ENCODE results near the gene MPDU1.
"Not testable (repeated sequence)": the region's sequence is repeated elsewhere in the genome, so short reads cannot be mapped to it uniquely, and the experiment has no call there.

The MPDU1 gene

GRCh38 chr17:7590743-7591142, 7.1 kb downstream of the MPDU1 start:
- H3K9me3 ChIP-seq (ENCODE audit: control insufficient read depth, low read length) = no peaks in the 10 kb centered on the region
- H3K4me1 ChIP-seq (ENCODE audit: control insufficient read depth, insufficient read depth, low read length) = peaks cover 14% of the 10 kb centered on the region
- peaks cover 15% of the 10 kb centered on the region for H3K36me3 ChIP-seq (ENCODE audit: control insufficient read depth, insufficient read depth, low read length)
- H3K9ac ChIP-seq (ENCODE audit: low read length) = no peak overlapping the region
- no peak overlapping the region for H3K4me3 ChIP-seq (ENCODE audit: low read length)
- H3K27me3 ChIP-seq (ENCODE audit: control insufficient read depth, insufficient read depth, low read length) = no peaks in the 10 kb centered on the region

GRCh38 chr17:7591596-7591995, 7.9 kb downstream of the MPDU1 start:
- Histone ChIP-seq H3K36me3 (ENCODE audit: control insufficient read depth, insufficient read depth, low read length) (peaks cover 15% of the 10 kb centered on the region), H3K4me1 (ENCODE audit: control insufficient read depth, insufficient read depth, low read length) (peaks cover 13% of the 10 kb centered on the region), H3K9ac (ENCODE audit: low read length) (no peak overlapping the region), H3K4me3 (ENCODE audit: low read length) (no peak overlapping the region), H3K27me3 (ENCODE audit: control insufficient read depth, insufficient read depth, low read length) (no peaks in the 10 kb centered on the region), H3K9me3 (ENCODE audit: control insufficient read depth, low read length) (no peaks in the 10 kb centered on the region)

DNA sequence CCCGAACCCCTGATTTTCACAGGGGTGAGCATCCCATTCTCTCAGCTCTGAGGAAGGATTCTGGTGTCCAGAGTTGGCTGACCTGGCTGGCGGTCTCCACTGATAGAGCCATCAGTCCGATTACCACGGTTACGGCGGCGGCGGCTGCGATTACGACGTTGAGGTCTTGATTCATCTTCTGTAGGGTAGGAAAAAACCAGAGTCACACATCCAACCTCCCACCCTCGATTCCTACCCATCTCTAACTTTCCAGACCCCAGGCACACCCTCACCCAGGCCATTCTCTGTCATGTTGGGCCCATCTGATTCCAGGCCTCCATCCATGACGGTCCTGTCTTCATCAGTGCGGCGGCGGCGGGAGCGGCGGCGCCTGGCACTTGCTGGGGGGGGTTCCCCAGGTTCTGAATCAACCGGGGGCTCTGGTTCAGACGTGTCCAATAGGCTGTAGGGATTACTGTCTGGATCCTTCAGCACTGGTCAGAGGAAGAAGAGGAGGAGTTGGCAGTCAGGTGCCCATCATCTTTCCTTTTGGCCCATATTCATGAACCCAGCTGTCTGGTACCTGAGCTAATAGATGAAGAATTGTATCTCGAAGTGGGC, 8.9 kb downstream of the MPDU1 start:
- H3K36me3 ChIP-seq (ENCODE audit: control insufficient read depth, insufficient read depth, low read length) = peaks cover 15% of the 10 kb centered on the region
- H3K4me3 ChIP-seq (ENCODE audit: low read length) = no peak overlapping the region

DNA sequence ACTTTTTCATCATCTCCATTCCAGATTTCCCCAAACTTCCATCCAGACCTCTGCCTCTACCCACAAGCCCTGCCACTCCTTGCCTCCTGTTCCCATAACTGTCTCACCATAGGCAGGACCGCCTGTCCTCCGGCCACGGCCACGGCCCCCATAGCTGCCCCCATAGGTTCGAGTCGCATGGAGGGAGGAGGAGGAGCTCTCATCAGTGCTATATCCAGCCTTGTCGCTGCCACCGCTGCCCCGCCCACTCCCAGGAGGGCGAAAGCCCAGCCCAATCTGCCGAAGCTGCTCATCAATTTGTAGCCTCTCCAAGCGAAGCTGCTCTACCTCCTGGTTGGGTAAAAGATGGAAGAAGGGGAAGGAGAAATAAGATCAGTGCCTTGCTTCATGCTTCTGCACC, 9.6 kb downstream of the MPDU1 start:
- Histone ChIP-seq H3K9ac (ENCODE audit: low read length) (no peak overlapping the region), H3K36me3 (ENCODE audit: control insufficient read depth, insufficient read depth, low read length) (peaks cover 15% of the 10 kb centered on the region), H3K4me3 (ENCODE audit: low read length) (no peak overlapping the region), H3K27me3 (ENCODE audit: control insufficient read depth, insufficient read depth, low read length) (no peaks in the 10 kb centered on the region), H3K9me3 (ENCODE audit: control insufficient read depth, low read length) (no peaks in the 10 kb centered on the region), H3K4me1 (ENCODE audit: control insufficient read depth, insufficient read depth, low read length) (peaks cover 13% of the 10 kb centered on the region)

More for the DNA sequence above, 8.9 kb downstream of the MPDU1 start:
- no peak overlapping the region for H3K9ac ChIP-seq (ENCODE audit: low read length)
- peaks cover 13% of the 10 kb centered on the region for H3K4me1 ChIP-seq (ENCODE audit: control insufficient read depth, insufficient read depth, low read length)
- no peaks in the 10 kb centered on the region for H3K27me3 ChIP-seq (ENCODE audit: control insufficient read depth, insufficient read depth, low read length)
- H3K9me3 ChIP-seq (ENCODE audit: control insufficient read depth, low read length) = no peaks in the 10 kb centered on the region

GRCh38 chr17:7597561-7597960, 13.9 kb downstream of the MPDU1 start:
- H3K36me3 ChIP-seq (ENCODE audit: control insufficient read depth, insufficient read depth, low read length) = peaks cover 14% of the 10 kb centered on the region
- H3K27me3 ChIP-seq (ENCODE audit: control insufficient read depth, insufficient read depth, low read length) = not testable (repeated sequence)

DNA sequence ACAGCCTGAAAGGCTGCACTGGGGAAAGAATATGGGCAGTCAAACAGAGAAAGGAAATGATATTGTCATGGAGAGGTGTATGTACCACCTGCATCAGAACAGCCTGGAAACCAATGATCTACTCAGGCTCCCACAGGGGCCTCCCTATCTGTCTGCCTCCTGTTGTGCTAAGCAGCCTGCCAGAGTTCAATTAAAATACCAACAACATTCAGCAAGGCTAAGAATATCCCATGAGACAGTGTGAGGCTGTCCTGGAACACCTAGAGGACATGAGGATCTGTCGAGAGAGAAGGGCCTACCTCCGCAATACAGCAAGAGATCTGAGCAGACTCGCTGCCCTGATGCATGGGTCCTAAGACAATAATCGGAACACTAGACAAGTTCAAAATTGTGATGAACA, 22.6 kb downstream of the MPDU1 start:
- H3K9ac ChIP-seq (ENCODE audit: low read length) = no peak overlapping the region
- H3K36me3 ChIP-seq (ENCODE audit: control insufficient read depth, insufficient read depth, low read length) = no peaks in the 10 kb centered on the region

More at GRCh38 chr17:7597561-7597960, 13.9 kb downstream of the MPDU1 start:
- not testable (repeated sequence) for H3K4me1 ChIP-seq (ENCODE audit: control insufficient read depth, insufficient read depth, low read length); H3K9me3 ChIP-seq (ENCODE audit: control insufficient read depth, low read length); H3K4me3 ChIP-seq (ENCODE audit: low read length); H3K9ac ChIP-seq (ENCODE audit: low read length)

DNA sequence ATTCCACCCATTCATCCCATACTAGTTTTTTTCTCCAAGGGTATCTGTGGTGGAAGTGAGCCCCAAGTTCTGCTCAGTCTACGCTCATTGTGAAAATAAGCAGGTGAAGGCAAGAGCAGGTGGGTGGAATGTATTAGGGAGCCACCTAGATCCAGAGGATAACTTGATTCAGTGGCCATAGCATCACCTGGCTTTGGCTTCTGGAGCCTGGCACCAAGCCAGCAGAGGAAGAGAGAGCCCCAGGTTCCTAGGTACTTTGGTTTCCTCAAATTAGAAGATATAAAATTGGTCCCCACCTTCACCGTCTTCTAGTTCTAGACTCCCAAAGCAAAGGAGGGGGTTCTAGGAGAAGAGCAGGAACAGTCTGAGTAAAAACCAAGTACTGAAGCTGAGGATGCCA, 27.0 kb downstream of the MPDU1 start:
- no peak overlapping the region for H3K4me3 ChIP-seq (ENCODE audit: low read length)
- peaks cover 19% of the 10 kb centered on the region for H3K4me1 ChIP-seq (ENCODE audit: control insufficient read depth, insufficient read depth, low read length)
- no peak overlapping the region for H3K9ac ChIP-seq (ENCODE audit: low read length)
- H3K9me3 ChIP-seq (ENCODE audit: control insufficient read depth, low read length) = no peaks in the 10 kb centered on the region
- no peaks in the 10 kb centered on the region for H3K27me3 ChIP-seq (ENCODE audit: control insufficient read depth, insufficient read depth, low read length)
- no peaks in the 10 kb centered on the region for H3K36me3 ChIP-seq (ENCODE audit: control insufficient read depth, insufficient read depth, low read length)

More for the DNA sequence above, 22.6 kb downstream of the MPDU1 start:
- no peaks in the 10 kb centered on the region for H3K9me3 ChIP-seq (ENCODE audit: control insufficient read depth, low read length)
- H3K4me3 ChIP-seq (ENCODE audit: low read length) = no peak overlapping the region
- H3K4me1 ChIP-seq (ENCODE audit: control insufficient read depth, insufficient read depth, low read length) = no peaks in the 10 kb centered on the region
- H3K27me3 ChIP-seq (ENCODE audit: control insufficient read depth, insufficient read depth, low read length) = no peaks in the 10 kb centered on the region

DNA sequence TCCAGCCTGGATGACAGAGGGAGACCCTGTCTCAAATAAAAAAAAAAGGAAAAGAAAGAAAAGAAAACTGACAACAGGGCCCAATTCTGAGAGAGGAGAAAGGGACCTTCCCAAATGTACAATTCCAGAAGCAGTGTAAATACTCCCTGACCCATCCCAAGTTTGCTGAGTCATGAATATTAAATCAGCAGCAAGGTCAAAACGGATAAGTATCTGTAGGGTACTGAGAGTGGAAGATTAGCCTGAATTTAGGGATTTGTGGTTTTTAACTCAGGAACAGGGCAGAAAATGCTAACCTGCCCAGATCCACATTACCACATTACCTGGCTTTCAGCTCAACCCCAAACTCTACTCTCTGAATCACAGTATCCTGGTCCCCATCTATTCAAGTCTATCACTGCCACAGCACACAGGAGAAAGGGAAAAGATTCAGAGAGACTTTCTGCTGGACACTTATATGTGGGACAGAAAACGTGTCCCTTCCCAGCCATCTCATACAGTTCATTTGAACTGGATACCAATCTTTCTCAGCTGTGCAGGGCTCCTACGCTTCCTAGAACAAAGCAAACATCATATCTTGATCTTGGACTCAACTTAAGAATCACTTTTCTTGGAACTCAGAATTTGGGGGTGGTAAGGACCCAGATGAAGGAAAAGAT, 28.1 kb downstream of the MPDU1 start:
- H3K9me3 ChIP-seq (ENCODE audit: control insufficient read depth, low read length) = no peaks in the 10 kb centered on the region
- no peak overlapping the region for H3K9ac ChIP-seq (ENCODE audit: low read length)
- H3K4me1 ChIP-seq (ENCODE audit: control insufficient read depth, insufficient read depth, low read length) = peaks cover 19% of the 10 kb centered on the region

GRCh38 chr17:7612294-7612640, 28.6 kb downstream of the MPDU1 start:
- no peaks in the 10 kb centered on the region for H3K9me3 ChIP-seq (ENCODE audit: control insufficient read depth, low read length)
- H3K4me1 ChIP-seq (ENCODE audit: control insufficient read depth, insufficient read depth, low read length) = peaks cover 19% of the 10 kb centered on the region
- no peak overlapping the region for H3K4me3 ChIP-seq (ENCODE audit: low read length)
- no peak overlapping the region for H3K9ac ChIP-seq (ENCODE audit: low read length)
- H3K27me3 ChIP-seq (ENCODE audit: control insufficient read depth, insufficient read depth, low read length) = no peaks in the 10 kb centered on the region
- H3K36me3 ChIP-seq (ENCODE audit: control insufficient read depth, insufficient read depth, low read length) = no peaks in the 10 kb centered on the region

More for the DNA sequence above, 28.1 kb downstream of the MPDU1 start:
- H3K27me3 ChIP-seq (ENCODE audit: control insufficient read depth, insufficient read depth, low read length) = no peaks in the 10 kb centered on the region
- no peak overlapping the region for H3K4me3 ChIP-seq (ENCODE audit: low read length)
- H3K36me3 ChIP-seq (ENCODE audit: control insufficient read depth, insufficient read depth, low read length) = no peaks in the 10 kb centered on the region

DNA sequence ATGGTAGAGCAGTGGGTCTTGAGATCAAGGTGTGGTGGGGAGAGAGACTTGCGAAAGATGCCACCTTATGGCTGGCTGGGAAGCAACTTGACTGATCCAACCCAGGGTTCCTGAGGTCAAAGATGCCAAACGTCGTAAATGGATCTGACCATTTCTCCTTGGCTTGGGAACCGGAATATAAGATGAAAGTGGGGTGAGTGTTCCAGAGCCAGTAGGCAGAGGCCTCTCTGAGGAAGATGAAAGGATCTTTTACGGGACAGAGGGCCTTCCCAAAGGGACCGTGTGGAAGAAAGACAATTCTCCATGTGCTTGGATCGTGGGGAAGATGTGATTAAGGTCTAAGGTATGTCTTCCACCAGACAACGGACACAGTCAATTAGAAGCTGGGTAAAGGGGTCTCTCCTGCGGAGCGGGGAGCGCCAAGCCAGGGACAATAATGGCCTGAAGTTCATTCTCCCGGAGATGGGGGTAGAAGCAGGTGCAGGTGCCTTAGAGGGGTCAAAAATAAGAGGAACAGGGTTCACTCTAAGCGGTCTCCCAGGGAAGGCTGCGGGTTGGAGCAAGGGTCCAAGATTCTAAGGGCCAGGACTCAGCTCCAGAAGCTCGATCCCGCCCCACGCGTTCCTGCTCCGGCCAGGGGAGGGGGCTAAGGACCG, 30.2 kb downstream of the MPDU1 start:
- Histone ChIP-seq H3K4me3 (ENCODE audit: low read length) (peak overlapping the region; percentile 16), H3K4me1 (ENCODE audit: control insufficient read depth, insufficient read depth, low read length) (peaks cover 19% of the 10 kb centered on the region), H3K36me3 (ENCODE audit: control insufficient read depth, insufficient read depth, low read length) (no peaks in the 10 kb centered on the region), H3K9ac (ENCODE audit: low read length) (peak overlapping the region; percentile 88), H3K27me3 (ENCODE audit: control insufficient read depth, insufficient read depth, low read length) (no peaks in the 10 kb centered on the region), H3K9me3 (ENCODE audit: control insufficient read depth, low read length) (no peaks in the 10 kb centered on the region)

DNA sequence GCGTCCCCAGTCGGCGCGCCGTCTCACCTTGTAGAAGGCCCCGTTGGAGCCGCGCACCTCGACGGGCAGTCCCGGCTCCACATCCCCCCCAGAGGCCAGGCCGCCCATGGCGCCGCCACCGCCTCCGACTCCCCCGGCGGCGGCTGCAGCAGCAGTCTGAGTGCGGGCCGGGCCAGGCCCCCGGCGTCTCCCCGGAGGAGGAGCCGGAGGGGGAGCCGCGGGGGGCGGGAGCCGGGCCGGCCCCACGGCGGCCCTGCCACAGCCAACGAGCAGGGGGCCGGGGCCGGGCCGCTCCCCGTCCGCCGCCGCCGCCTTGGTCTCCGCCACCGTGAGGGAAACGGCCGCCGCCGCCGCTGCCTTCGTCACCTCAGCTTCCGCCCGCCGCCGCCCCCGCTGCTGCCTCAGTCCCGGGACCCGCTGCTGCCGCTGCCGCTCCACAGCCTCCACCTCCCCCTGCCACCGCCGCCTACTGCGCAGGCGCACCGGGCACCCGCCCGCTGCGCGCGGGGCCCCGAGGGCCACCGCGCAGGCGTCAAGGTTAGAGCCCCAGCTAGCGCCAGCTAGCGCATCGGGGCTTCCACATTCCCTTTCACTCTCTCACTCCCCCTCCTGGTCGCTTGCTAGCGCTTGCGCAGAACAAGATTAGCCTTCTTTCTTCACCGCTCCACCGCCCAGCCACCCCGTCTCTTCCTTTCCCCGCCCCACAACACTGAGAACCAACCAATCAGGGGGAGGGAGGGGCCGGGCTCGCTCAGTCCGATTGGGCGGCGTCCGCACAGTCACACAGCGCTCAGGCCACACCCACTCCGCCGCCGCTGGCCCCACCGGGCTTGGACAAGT, 31.0 kb downstream of the MPDU1 start, which contains the start of gene FXR2:
TSS of gene FXR2 (minus strand) at position 473 of the 840 bp plus-strand sequence. CDS start at position 108, 365 bp downstream.
- peak within 1 kb of the TSS; percentile 88 for H3K9ac ChIP-seq (ENCODE audit: low read length)

More for the DNA sequence above, 31.0 kb downstream of the MPDU1 start, which contains the start of gene FXR2:
- Histone ChIP-seq H3K9me3 (ENCODE audit: control insufficient read depth, low read length) (no peaks in the 10 kb centered on the region), H3K27me3 (ENCODE audit: control insufficient read depth, insufficient read depth, low read length) (no peaks in the 10 kb centered on the region), H3K4me3 (ENCODE audit: low read length) (peak within 1 kb of the TSS; percentile 16), H3K36me3 (ENCODE audit: control insufficient read depth, insufficient read depth, low read length) (no peaks in the 10 kb centered on the region), H3K4me1 (ENCODE audit: control insufficient read depth, insufficient read depth, low read length) (peaks cover 19% of the 10 kb centered on the region)

Data from mucosa of stomach (tissue), 1 donor.